CD14-positive monocyte (primary cell): Measurements from ENCODE around the gene JUP. TPM values are rescaled to one million over a fixed set of nuclear protein-coding genes. Genes with fewer than 3 reads are reported as not detected.

Experiments
- DNase-seq, 3 donors: peaks; one replicate each; pipeline ENCODE4 v3.0.0-alpha.2; 2011 to 2022
- H2AFZ ChIP-seq: 2 replicates; pipeline ENCODE4 v1.6.0; 2012; ENCODE audit warnings: mild to moderate bottlenecking, low read depth, low read length, inconsistent platforms; ENCODE audit not compliant: insufficient read depth, poor library complexity, severe bottlenecking
- H3K27ac ChIP-seq, 2 donors: 1 replicate in 1 of 2; 2 replicates in 1 of 2; pipeline ENCODE4 v1.5.1; 2012 to 2013; ENCODE audit warnings: low read length in 2 of 2, control low read depth in 1 of 2, inconsistent platforms in 1 of 2, low read depth in 1 of 2, mild to moderate bottlenecking in 1 of 2
- H3K27me3 ChIP-seq, 2 donors: one replicate each; pipeline versions ENCODE4 v1.6.0 to v1.6.1; 2011 to 2013; ENCODE audit warnings: low read length in 2 of 2; ENCODE audit not compliant: control insufficient read depth in 2 of 2, insufficient read depth in 2 of 2
- H3K36me3 ChIP-seq, 2 donors: replicated peaks in 1 of 2; 1 replicate in 1 of 2; 2 replicates in 1 of 2; pipeline versions ENCODE4 v1.5.1 to v1.6.1; 2012 to 2013; ENCODE audit warnings: low read length in 2 of 2, control low read depth in 1 of 2, inconsistent platforms in 1 of 2, mild to moderate bottlenecking in 1 of 2; ENCODE audit not compliant: insufficient read depth in 2 of 2, control insufficient read depth in 1 of 2
- H3K4me1 ChIP-seq, 2 donors: 1 replicate in 1 of 2; 2 replicates in 1 of 2; pipeline versions ENCODE4 v1.5.1 to v1.6.1; 2012 to 2013; ENCODE audit warnings: low read length in 2 of 2, control low read depth in 1 of 2, inconsistent platforms in 1 of 2, mild to moderate bottlenecking in 1 of 2, moderate library complexity in 1 of 2; ENCODE audit not compliant: insufficient read depth in 2 of 2, control insufficient read depth in 1 of 2
- H3K4me2 ChIP-seq: replicated peaks from 2 replicates; pipeline ENCODE3; 2012; ENCODE audit warnings: low read length, moderate library complexity, mild to moderate bottlenecking; ENCODE audit not compliant: poor library complexity, severe bottlenecking; ENCODE audit errors: extremely low read depth
- H3K4me3 ChIP-seq, 3 experiments: fragments of 200-600 bp in 1 of 3; sonication (generic) in 1 of 3; replicated peaks in 1 of 3; 1 replicate in 2 of 3; 2 replicates in 1 of 3; pipeline ENCODE4 v1.5.1; 2011 to 2013; ENCODE audit warnings: low read length in 3 of 3, mild to moderate bottlenecking in 3 of 3, control low read depth in 2 of 3, low read depth in 2 of 3, inconsistent platforms in 1 of 3, moderate library complexity in 1 of 3
- H3K79me2 ChIP-seq: 2 replicates; pipeline ENCODE4 v1.6.0; 2012; ENCODE audit warnings: mild to moderate bottlenecking, control low read depth, inconsistent platforms, low read length, moderate library complexity; ENCODE audit not compliant: insufficient read depth
- H3K9ac ChIP-seq: 2 replicates; pipeline ENCODE4 v1.6.0; 2017; ENCODE audit warnings: low read length, mild to moderate bottlenecking; ENCODE audit not compliant: insufficient read depth, poor library complexity, severe bottlenecking
- H3K9me3 ChIP-seq, 2 donors: replicated peaks in 1 of 2; 1 replicate in 1 of 2; 2 replicates in 1 of 2; pipeline versions ENCODE4 v1.5.1 to v1.6.1; 2012 to 2013; ENCODE audit warnings: low read length in 2 of 2, control low read depth in 1 of 2; ENCODE audit not compliant: control insufficient read depth in 1 of 2, insufficient read depth in 1 of 2
- H4K20me1 ChIP-seq: 2 replicates; pipeline ENCODE4 v1.6.0; 2012; ENCODE audit warnings: mild to moderate bottlenecking, low read length, control low read depth, moderate library complexity; ENCODE audit not compliant: insufficient read depth
- H3K27ac Mint-ChIP-seq, 7 donors: one replicate each; pipeline ENCODE4 v1.8.0; 2020; ENCODE audit warnings: mild to moderate bottlenecking in 7 of 7, mixed read lengths in 7 of 7, moderate library complexity in 6 of 7, inconsistent platforms in 2 of 7
- H3K27me3 Mint-ChIP-seq, 3 donors: one replicate each; pipeline ENCODE4 v1.8.0; 2021 to 2022; ENCODE audit warnings: low read depth in 3 of 3, mild to moderate bottlenecking in 3 of 3, mixed read lengths in 3 of 3, moderate library complexity in 3 of 3, inconsistent platforms in 1 of 3
- H3K36me3 Mint-ChIP-seq, 2 donors: one replicate each; pipeline ENCODE4 v1.8.0; 2020; ENCODE audit warnings: mixed read lengths in 2 of 2, inconsistent platforms in 1 of 2, mild to moderate bottlenecking in 1 of 2
- H3K4me1 Mint-ChIP-seq: one replicate; pipeline ENCODE4 v1.8.0; 2020; ENCODE audit warnings: mild to moderate bottlenecking, mixed read lengths
- H3K4me3 Mint-ChIP-seq, 2 donors: one replicate each; pipeline ENCODE4 v1.8.0; 2020; ENCODE audit warnings: mild to moderate bottlenecking in 2 of 2, mixed read lengths in 2 of 2, moderate library complexity in 1 of 2
- H3K9me3 Mint-ChIP-seq, 7 donors: one replicate each; pipeline ENCODE4 v1.8.0; 2020 to 2022; ENCODE audit warnings: mixed read lengths in 7 of 7, mild to moderate bottlenecking in 6 of 7, moderate library complexity in 6 of 7, inconsistent platforms in 2 of 7
- WGBS: methylation state at CpG from one replicate; pipeline ENCODE4 v1.1.5; 2013; ENCODE audit warnings: missing lambda C conversion rate; ENCODE audit not compliant: insufficient coverage; 5-methylcytosine and 5-hydroxymethylcytosine counted together
- intact Hi-C, 2 donors: fragments of 100-400 bp; cut with micrococcal nuclease; formaldehyde crosslinking; loops; one replicate each; pipeline versions ENCODE4 v1.15.0 to v1.15.1; 2023
- polyA plus RNA-seq, 3 donors: library from polyadenylated mRNA; depleted of rRNA in 1 of 3; unstranded in 2 of 3; stranded (reverse) in 1 of 3; fragments of 300-500 nt in 2 of 3; fragments of >200 nt in 1 of 3; fragmentation: Illumina TruSeq in 2 of 3; gene quantifications; 1 replicate in 2 of 3; 2 replicates in 1 of 3; pipeline ENCODE4 v1.2.3, GENCODE V29; 2012 to 2021
- TF ChIP-seq, protein P1 (sequence below): fragments of 200-600 bp; IDR thresholded peaks from one replicate; pipeline ENCODE4 v1.8.0; 2022; ENCODE audit warnings: antibody characterized with exemption, mild to moderate bottlenecking

Gene JUP
- polyA plus RNA-seq, 3 donors, result 14.0 to 22.1 (median 15.4) TPM

- 90% methylated on average over 7 of the region's 9 CpGs for WGBS
- no peak overlapping the region for H3K4me3 Mint-ChIP-seq
- H2AFZ ChIP-seq, result no peak overlapping the region
- no peaks in the 10 kb centered on the region for H3K36me3 ChIP-seq
- no peak overlapping the region for H3K27ac ChIP-seq
- DNase-seq, result no peak
- no peaks in the 10 kb centered on the region for H3K4me1 ChIP-seq
- H3K4me3 ChIP-seq, result no peak overlapping the region
- H3K27me3 Mint-ChIP-seq, result peaks cover 10 to 17% (median 15%) of the 10 kb centered on the region in 3 donors
- no peaks in the 10 kb centered on the region for H3K79me2 ChIP-seq
- peaks cover 0 to 5% of the 10 kb centered on the region in 2 donors for H3K27me3 ChIP-seq
- peaks cover 0 to 1% (median 0%) of the 10 kb centered on the region in 7 donors for H3K9me3 Mint-ChIP-seq
- H3K9me3 ChIP-seq, result no peaks in the 10 kb centered on the region
- H3K36me3 Mint-ChIP-seq, result no peaks in the 10 kb centered on the region
- intact Hi-C loops, result no loop called here
- no peak overlapping the region for H3K9ac ChIP-seq
- no peaks in the 10 kb centered on the region for H3K4me1 Mint-ChIP-seq
- no peaks in the 10 kb centered on the region for H4K20me1 ChIP-seq
- no peak overlapping the region for H3K27ac Mint-ChIP-seq
- TF ChIP-seq, protein P1, sequence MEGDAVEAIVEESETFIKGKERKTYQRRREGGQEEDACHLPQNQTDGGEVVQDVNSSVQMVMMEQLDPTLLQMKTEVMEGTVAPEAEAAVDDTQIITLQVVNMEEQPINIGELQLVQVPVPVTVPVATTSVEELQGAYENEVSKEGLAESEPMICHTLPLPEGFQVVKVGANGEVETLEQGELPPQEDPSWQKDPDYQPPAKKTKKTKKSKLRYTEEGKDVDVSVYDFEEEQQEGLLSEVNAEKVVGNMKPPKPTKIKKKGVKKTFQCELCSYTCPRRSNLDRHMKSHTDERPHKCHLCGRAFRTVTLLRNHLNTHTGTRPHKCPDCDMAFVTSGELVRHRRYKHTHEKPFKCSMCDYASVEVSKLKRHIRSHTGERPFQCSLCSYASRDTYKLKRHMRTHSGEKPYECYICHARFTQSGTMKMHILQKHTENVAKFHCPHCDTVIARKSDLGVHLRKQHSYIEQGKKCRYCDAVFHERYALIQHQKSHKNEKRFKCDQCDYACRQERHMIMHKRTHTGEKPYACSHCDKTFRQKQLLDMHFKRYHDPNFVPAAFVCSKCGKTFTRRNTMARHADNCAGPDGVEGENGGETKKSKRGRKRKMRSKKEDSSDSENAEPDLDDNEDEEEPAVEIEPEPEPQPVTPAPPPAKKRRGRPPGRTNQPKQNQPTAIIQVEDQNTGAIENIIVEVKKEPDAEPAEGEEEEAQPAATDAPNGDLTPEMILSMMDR, result no peak
- no peak overlapping the region for H3K4me2 ChIP-seq
These were observed 44.8 kb downstream of the JUP start for GRCh38 chr17:41741709-41742108.

DNA sequence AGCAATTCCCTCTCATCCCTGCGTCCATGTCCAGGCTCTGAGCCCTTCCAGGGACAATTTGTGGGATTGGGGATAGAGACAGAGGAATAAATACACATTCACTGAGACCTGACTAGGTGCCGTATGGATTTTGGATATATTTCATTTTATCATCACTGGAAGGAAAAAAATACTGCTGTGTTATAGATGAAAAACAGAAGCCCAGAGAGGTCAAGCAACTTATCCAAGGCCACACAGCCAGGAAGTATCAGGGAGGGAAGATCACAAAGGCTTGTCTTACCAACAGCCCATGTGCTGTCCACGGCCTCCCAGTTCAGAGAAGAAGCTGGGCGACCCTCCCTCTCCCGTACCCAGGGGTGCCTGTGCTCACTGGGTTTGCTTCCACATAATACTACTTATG, 46.0 kb downstream of the JUP start:
- Histone ChIP-seq H3K4me1 (no peaks in the 10 kb centered on the region), H3K27ac (no peak overlapping the region), H2AFZ (no peak overlapping the region), H3K9ac (no peak overlapping the region), H3K9me3 (no peaks in the 10 kb centered on the region), H3K79me2 (no peaks in the 10 kb centered on the region), H3K36me3 (no peaks in the 10 kb centered on the region), H3K4me2 (no peak overlapping the region), H3K4me3 (no peak overlapping the region), H3K27me3 (peaks cover 6 to 16% of the 10 kb centered on the region in 2 donors), H4K20me1 (no peaks in the 10 kb centered on the region)
- Mint-ChIP-seq H3K9me3 (peaks cover 0 to 5% (median 0%) of the 10 kb centered on the region in 7 donors), H3K27ac (no peak overlapping the region), H3K27me3 (peaks cover 22 to 29% (median 25%) of the 10 kb centered on the region in 3 donors), H3K36me3 (peaks cover 0 to 3% of the 10 kb centered on the region in 2 donors), H3K4me3 (no peak overlapping the region), H3K4me1 (no peaks in the 10 kb centered on the region)
- DNase-seq, result no peak
- TF ChIP-seq, protein P1, result no peak
- intact Hi-C loops, result no loop called here
- WGBS, result no CpG with 5 or more reads among the region's 5 CpGs
